ENCODE measurements around the gene ZNF141. TPM values are rescaled to one million over a fixed set of nuclear protein-coding genes. Genes with fewer than 3 reads are reported as not detected.
"Not testable (repeated sequence)": the region's sequence is repeated elsewhere in the genome, so short reads cannot be mapped to it uniquely, and the experiment has no call there.

ZNF141 gene
- total RNA-seq, 1 donor from 2014 or later, result 8.5 TPM

- no peak for DNase-seq (ENCODE audit: extremely low read depth, low read depth, low spot score)
These were observed 46.8 kb downstream of the ZNF141 start for GRCh38 chr4:384311-385010.

GRCh38 chr4:385934-386707, 48.5 kb downstream of the ZNF141 start:
- DNase-seq (ENCODE audit: extremely low read depth, low read depth, low spot score), result no peak

GRCh38 chr4:386708-387105, 49.1 kb downstream of the ZNF141 start:
- no peak for DNase-seq (ENCODE audit: extremely low read depth, low read depth, low spot score)

GRCh38 chr4:404006-404405, 66.4 kb downstream of the ZNF141 start:
- DNase-seq (ENCODE audit: extremely low read depth, low read depth, low spot score), result no peak

- DNase-seq (ENCODE audit: extremely low read depth, low read depth, low spot score), result not testable (repeated sequence)
These were observed 70.7 kb downstream of the ZNF141 start for GRCh38 chr4:408321-408720.

- DNase-seq (ENCODE audit: extremely low read depth, low read depth, low spot score), result no peak
These were observed 85.0 kb downstream of the ZNF141 start for GRCh38 chr4:422587-422986.

Other genes with a start within 250 kb of the ZNF141 start
- 10.0 and 11.4 TPM in 2 replicates for gene ZNF718, start 213.3 kb upstream of the ZNF141 start, total RNA-seq
- 0.05 and 1.1 TPM in 2 replicates for gene ZNF732, start 32.3 kb upstream of the ZNF141 start, total RNA-seq
- gene ZNF721, start 161.3 kb downstream of the ZNF141 start, total RNA-seq, result 10.7 TPM in 2 replicates
- gene PIGG, start 161.4 kb downstream of the ZNF141 start, total RNA-seq, result 62.4 and 63.8 TPM in 2 replicates
- gene TMEM271, start 238.5 kb downstream of the ZNF141 start, total RNA-seq, result not detected in 2 replicates